Right atrium auricular region (tissue), 2 donors: ENCODE measurements around the gene SPSB3. TPM values are rescaled to one million over a fixed set of nuclear protein-coding genes. Genes with fewer than 3 reads are reported as not detected.

ENCODE experiments used
- DNase-seq: peaks from one replicate; pipeline ENCODE4 v3.0.0-alpha.2; 2019; ENCODE audit warnings: low spot score
- H3K27ac ChIP-seq, 2 donors: fragments of 200-600 bp; sonication (generic); 1 replicate in 1 of 2; 2 replicates in 1 of 2; pipeline ENCODE4 v1.5.1; 2016 to 2019
- H3K27me3 ChIP-seq, 2 donors: fragments of 200-600 bp; sonication (generic); one replicate each; pipeline versions ENCODE4 v1.5.1 to v1.6.0; 2017 to 2019
- H3K36me3 ChIP-seq: fragments of 200-600 bp; sonication (generic); one replicate; pipeline ENCODE4 v1.5.1; 2016
- H3K4me1 ChIP-seq, 2 donors: fragments of 200-600 bp; sonication (generic); one replicate each; pipeline versions ENCODE4 v1.5.1 to v1.6.0; 2017 to 2019
- H3K4me3 ChIP-seq, 2 donors: fragments of 200-600 bp; sonication (generic); 1 replicate in 1 of 2; 2 replicates in 1 of 2; pipeline ENCODE4 v1.5.1; 2017 to 2019; ENCODE audit warnings: mild to moderate bottlenecking in 1 of 2, moderate library complexity in 1 of 2
- H3K9me3 ChIP-seq, 2 donors: fragments of 200-600 bp; sonication (generic); one replicate each; pipeline ENCODE4 v1.5.1; 2019
- total RNA-seq, 2 donors: library from RNA; depleted of rRNA; stranded (reverse); fragments of >200 nt; gene quantifications; one replicate each; pipeline ENCODE4 v1.1.0, GENCODE V29; 2016
- TF ChIP-seq, protein P1 (sequence below), 2 donors: fragments of 200-600 bp; sonication (generic); IDR thresholded peaks; one replicate each; pipeline ENCODE4 v1.5.1; 2019; ENCODE audit warnings: antibody characterized with exemption in 2 of 2

Gene SPSB3
- total RNA-seq, 2 donors from 2014 or later: 41.9 to 49.0 TPM

DNA sequence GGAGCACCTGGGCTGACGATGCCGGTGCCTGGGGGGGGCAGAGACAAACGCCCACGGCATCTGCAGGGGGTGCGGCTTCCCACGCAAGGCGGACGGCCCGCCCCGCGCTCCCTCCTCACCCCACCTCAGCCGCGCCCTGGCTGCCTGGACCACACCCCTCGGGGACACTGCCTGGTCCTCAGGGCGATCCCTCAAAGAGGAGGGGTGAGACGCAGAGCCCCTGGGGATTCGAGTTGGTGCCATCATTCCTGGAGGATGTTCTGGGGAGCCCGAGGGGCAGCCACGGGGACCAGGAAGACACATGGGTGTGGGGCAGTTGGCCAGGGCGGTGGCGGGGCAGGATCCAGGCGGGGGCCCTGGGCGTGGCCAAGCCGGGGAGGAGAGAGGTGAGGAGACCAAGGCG lies 7.3 kb upstream of the SPSB3 start:
- Histone ChIP-seq H3K4me1 (peaks cover 0 to 10% of the 10 kb centered on the region in 2 donors), H3K4me3 (no peak overlapping the region), H3K36me3 (peaks cover 23% of the 10 kb centered on the region), H3K27ac (no peak overlapping the region), H3K27me3 (no peaks in the 10 kb centered on the region), H3K9me3 (no peaks in the 10 kb centered on the region)
- TF ChIP-seq, protein P1, sequence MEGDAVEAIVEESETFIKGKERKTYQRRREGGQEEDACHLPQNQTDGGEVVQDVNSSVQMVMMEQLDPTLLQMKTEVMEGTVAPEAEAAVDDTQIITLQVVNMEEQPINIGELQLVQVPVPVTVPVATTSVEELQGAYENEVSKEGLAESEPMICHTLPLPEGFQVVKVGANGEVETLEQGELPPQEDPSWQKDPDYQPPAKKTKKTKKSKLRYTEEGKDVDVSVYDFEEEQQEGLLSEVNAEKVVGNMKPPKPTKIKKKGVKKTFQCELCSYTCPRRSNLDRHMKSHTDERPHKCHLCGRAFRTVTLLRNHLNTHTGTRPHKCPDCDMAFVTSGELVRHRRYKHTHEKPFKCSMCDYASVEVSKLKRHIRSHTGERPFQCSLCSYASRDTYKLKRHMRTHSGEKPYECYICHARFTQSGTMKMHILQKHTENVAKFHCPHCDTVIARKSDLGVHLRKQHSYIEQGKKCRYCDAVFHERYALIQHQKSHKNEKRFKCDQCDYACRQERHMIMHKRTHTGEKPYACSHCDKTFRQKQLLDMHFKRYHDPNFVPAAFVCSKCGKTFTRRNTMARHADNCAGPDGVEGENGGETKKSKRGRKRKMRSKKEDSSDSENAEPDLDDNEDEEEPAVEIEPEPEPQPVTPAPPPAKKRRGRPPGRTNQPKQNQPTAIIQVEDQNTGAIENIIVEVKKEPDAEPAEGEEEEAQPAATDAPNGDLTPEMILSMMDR (IDR thresholded peaks at IDR 0.05): no peak
- DNase-seq: no peak

DNA sequence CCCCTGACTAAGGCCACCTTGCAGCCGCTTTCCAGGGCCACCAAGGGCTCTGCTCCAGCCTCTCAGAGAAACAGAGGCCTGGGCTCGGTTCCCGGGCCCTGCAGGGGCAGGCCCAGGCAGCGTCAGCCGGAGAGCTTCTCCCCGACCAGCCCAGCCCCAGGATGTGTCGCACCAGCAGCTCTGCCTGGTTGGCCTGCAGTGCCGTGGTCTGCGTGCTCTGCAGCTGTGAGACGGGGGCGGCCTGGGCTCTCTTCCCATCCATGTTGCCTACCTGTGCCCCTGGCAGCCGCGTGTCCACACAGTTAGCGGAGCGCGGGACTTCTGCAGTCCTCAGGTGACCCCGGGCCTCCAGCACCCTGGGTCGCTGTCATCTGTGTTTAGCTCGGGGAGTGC lies 6.3 kb upstream of the SPSB3 start:
- Histone ChIP-seq H3K36me3 (peaks cover 23% of the 10 kb centered on the region), H3K27me3 (no peaks in the 10 kb centered on the region), H3K9me3 (no peaks in the 10 kb centered on the region)

GRCh38 chr16:1788095-1788707 lies 5.8 kb upstream of the SPSB3 start:
- Histone ChIP-seq H3K36me3 (peaks cover 23% of the 10 kb centered on the region), H3K4me1 (peaks cover 0 to 24% of the 10 kb centered on the region in 2 donors), H3K4me3 (no peak overlapping the region), H3K27ac (no peak overlapping the region), H3K9me3 (no peaks in the 10 kb centered on the region), H3K27me3 (no peaks in the 10 kb centered on the region)
- DNase-seq: no peak
- TF ChIP-seq, protein P1 (IDR thresholded peaks at IDR 0.05): no peak

More for the DNA sequence above, 6.3 kb upstream of the SPSB3 start:
- no peak overlapping the region for H3K27ac ChIP-seq
- no peak overlapping the region for H3K4me3 ChIP-seq
- TF ChIP-seq, protein P1 (IDR thresholded peaks at IDR 0.05): no peak
- DNase-seq: no peak
- peaks cover 0 to 19% of the 10 kb centered on the region in 2 donors for H3K4me1 ChIP-seq

DNA sequence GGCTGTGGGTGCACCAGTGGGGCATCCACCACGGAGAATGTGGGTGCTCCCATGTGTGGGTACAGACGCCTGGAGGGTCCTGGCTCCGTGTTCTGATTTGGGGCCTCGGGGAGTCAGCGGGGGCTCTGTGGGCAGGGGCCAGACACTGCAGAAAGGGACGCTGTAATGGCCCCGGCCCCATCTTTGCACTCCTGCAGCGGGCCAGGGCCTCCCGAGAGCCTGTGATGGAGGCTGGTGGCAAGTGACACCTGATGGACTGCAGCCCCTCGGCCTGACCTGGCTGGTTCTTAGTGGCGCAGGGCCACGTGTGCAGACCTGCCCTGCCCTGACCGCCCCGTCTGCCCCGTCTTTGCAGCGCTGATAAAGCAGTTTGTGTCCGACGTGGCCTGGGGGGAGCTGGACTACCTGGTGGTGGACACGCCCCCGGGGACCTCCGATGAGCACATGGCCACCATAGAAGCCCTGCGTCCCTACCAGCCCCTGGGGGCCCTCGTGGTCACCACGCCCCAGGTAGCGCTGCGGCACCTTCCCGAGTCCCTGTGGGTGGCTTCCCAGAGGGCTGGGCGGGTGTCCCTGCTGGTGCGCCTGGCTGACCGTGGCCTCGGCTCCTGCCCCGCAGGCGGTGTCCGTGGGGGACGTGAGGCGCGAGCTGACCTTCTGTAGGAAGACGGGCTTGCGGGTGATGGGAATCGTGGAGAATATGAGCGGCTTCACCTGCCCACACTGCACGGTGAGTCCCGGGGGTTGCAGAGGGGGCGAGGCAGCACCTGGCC lies 5.1 kb upstream of the SPSB3 start:
- Histone ChIP-seq H3K9me3 (no peaks in the 10 kb centered on the region), H3K27ac (no peak overlapping the region), H3K4me3 (no peak overlapping the region), H3K27me3 (no peaks in the 10 kb centered on the region), H3K36me3 (peaks cover 23% of the 10 kb centered on the region), H3K4me1 (peaks cover 0 to 25% of the 10 kb centered on the region in 2 donors)
- TF ChIP-seq, protein P1 (IDR thresholded peaks at IDR 0.05): no peak
- DNase-seq: no peak

DNA sequence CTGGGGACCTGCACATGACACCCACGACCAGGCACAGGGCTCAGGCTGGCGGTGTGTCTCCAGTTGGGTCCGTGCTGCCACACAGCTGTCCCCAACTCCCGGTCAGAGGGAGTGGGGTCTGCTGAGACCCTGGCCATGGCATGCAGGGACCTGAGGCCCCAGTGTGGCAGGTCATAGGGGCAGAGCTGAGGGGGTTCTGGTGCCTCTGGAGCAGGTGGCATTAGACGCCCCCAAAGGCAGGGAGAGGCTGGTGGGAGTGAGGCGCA lies 4.6 kb upstream of the SPSB3 start:
- Histone ChIP-seq H3K27me3 (no peaks in the 10 kb centered on the region), H3K36me3 (peaks cover 23% of the 10 kb centered on the region), H3K9me3 (no peaks in the 10 kb centered on the region), H3K4me3 (no peak overlapping the region), H3K4me1 (peaks cover 0 to 25% of the 10 kb centered on the region in 2 donors), H3K27ac (no peak overlapping the region)
- TF ChIP-seq, protein P1 (IDR thresholded peaks at IDR 0.05): no peak
- no peak for DNase-seq
